SKM-1 treated with dmso at 0.1 percent for 144 hours (cell line): ENCODE data around the gene SORL1-AS1.

Experiments
- DNase-seq: peaks from one replicate; lab custom pipeline; 2025; ENCODE audit not compliant: unreplicated experiment; lab: John Stamatoyannopoulos, UW

Gene SORL1-AS1

GRCh38 chr11:121476379-121477032, 23.7 kb upstream of the SORL1-AS1 start:
- no peak for DNase-seq

GRCh38 chr11:121474680-121475079, 21.9 kb upstream of the SORL1-AS1 start:
- DNase-seq: no peak

- no peak for DNase-seq
Measured at GRCh38 chr11:121473064-121473777, 20.5 kb upstream of the SORL1-AS1 start.

- no peak for DNase-seq
Measured at GRCh38 chr11:121472312-121472711, 19.5 kb upstream of the SORL1-AS1 start.

GRCh38 chr11:121471167-121471566, 18.4 kb upstream of the SORL1-AS1 start:
- DNase-seq: no peak

GRCh38 chr11:121469910-121470309, 17.1 kb upstream of the SORL1-AS1 start:
- DNase-seq: no peak

- DNase-seq: no peak
Measured at GRCh38 chr11:121467965-121468364, 15.2 kb upstream of the SORL1-AS1 start.

- no peak for DNase-seq
Measured at GRCh38 chr11:121467471-121467870, 14.7 kb upstream of the SORL1-AS1 start.

GRCh38 chr11:121466063-121466794, 13.5 kb upstream of the SORL1-AS1 start:
- DNase-seq: no peak

GRCh38 chr11:121465709-121466062, 12.9 kb upstream of the SORL1-AS1 start:
- no peak for DNase-seq

- DNase-seq: no peak
Measured at GRCh38 chr11:121464352-121464946, 11.7 kb upstream of the SORL1-AS1 start.

- DNase-seq: no peak
Measured at GRCh38 chr11:121463689-121464335, 11.0 kb upstream of the SORL1-AS1 start.

- no peak for DNase-seq
Measured at GRCh38 chr11:121461843-121462242, 9.1 kb upstream of the SORL1-AS1 start.

GRCh38 chr11:121460941-121461514, 8.3 kb upstream of the SORL1-AS1 start:
- DNase-seq: no peak

GRCh38 chr11:121459413-121460017, 6.7 kb upstream of the SORL1-AS1 start:
- no peak for DNase-seq

- no peak for DNase-seq
Measured at GRCh38 chr11:121458551-121458950, 5.8 kb upstream of the SORL1-AS1 start.

GRCh38 chr11:121456816-121457431, 4.2 kb upstream of the SORL1-AS1 start:
- DNase-seq: no peak

GRCh38 chr11:121456151-121456550, 3.4 kb upstream of the SORL1-AS1 start:
- no peak for DNase-seq

GRCh38 chr11:121455115-121455514, 2.3 kb upstream of the SORL1-AS1 start:
- no peak for DNase-seq
